Kidney (tissue), 14 donors: ENCODE measurements around the gene KANTR. TPM values are rescaled to one million over a fixed set of nuclear protein-coding genes. Genes with fewer than 3 reads are reported as not detected.

Experiments
- DNase-seq, 5 donors: peaks; one replicate each; pipeline ENCODE4 v3.0.0-alpha.2; 2013 to 2020
- FAIRE-seq: peaks from 2 replicates; lab custom pipeline; 2012; peaks lifted over from hg19 to GRCh38; lab: Jason Lieb, UNC
- H3K27ac ChIP-seq, 2 donors: one replicate each; pipeline ENCODE4 v1.7.0; 2013; ENCODE audit warnings: low read depth in 2 of 2, low read length in 2 of 2, inconsistent platforms in 1 of 2
- H3K27me3 ChIP-seq: one replicate; pipeline ENCODE4 v1.7.1; 2013; ENCODE audit warnings: low read length, inconsistent platforms; ENCODE audit not compliant: control insufficient read depth, insufficient read depth
- H3K36me3 ChIP-seq, 3 donors: one replicate each; pipeline versions ENCODE4 v1.7.0 to v1.7.1; 2013; ENCODE audit warnings: low read length in 3 of 3, control low read depth in 1 of 3, inconsistent platforms in 1 of 3; ENCODE audit not compliant: insufficient read depth in 3 of 3, control insufficient read depth in 2 of 3
- H3K4me1 ChIP-seq, 3 donors: one replicate each; pipeline versions ENCODE4 v1.7.0 to v1.7.1; 2013; ENCODE audit warnings: low read length in 3 of 3, inconsistent platforms in 1 of 3, low read depth in 1 of 3; ENCODE audit not compliant: control insufficient read depth in 2 of 3, insufficient read depth in 2 of 3
- H3K4me3 ChIP-seq, 3 donors: one replicate each; pipeline versions ENCODE4 v1.7.0 to v1.8.1; 2013; ENCODE audit warnings: low read length in 3 of 3, control low read depth in 1 of 3, inconsistent platforms in 1 of 3
- H3K9ac ChIP-seq, 3 donors: one replicate each; pipeline versions ENCODE4 v1.7.0 to v1.7.1; 2013; ENCODE audit warnings: low read length in 3 of 3, control low read depth in 1 of 3, inconsistent platforms in 1 of 3
- H3K9me3 ChIP-seq, 3 donors: one replicate each; pipeline versions ENCODE4 v1.7.0 to v1.7.1; 2013; ENCODE audit warnings: low read length in 3 of 3, control low read depth in 1 of 3, inconsistent platforms in 1 of 3; ENCODE audit not compliant: control insufficient read depth in 2 of 3, insufficient read depth in 1 of 3
- CTCF ChIP-seq: IDR thresholded peaks from 3 replicates; pipeline ENCODE4 v1.5.1; 2012; ENCODE audit warnings: mild to moderate bottlenecking, moderate library complexity, borderline replicate concordance; ENCODE audit not compliant: insufficient read depth; ENCODE audit errors: extremely low read depth
- intact Hi-C: fragments of 100-400 bp; cut with DNase I; formaldehyde crosslinking; loops from one replicate; pipeline ENCODE4 v1.11.1; 2022
- polyA plus RNA-seq: library from polyadenylated mRNA; stranded (reverse); fragments of 350-450 nt; fragmentation: Illumina TruSeq; extraction: RNeasy Lipid Tissue Mini Kit (QIAGEN cat#74804); gene quantifications from one replicate; pipeline ENCODE4 v1.2.3, GENCODE V29; 2014; ENCODE audit warnings: low read depth, low replicate concordance; ENCODE audit not compliant: insufficient read depth
- total RNA-seq: library from RNA; stranded (reverse); fragmentation: NEBNext Ultra II Directional; extraction: Animal tissue kit (Norgen Biotek cat#: 25700); gene quantifications from one replicate; pipeline ENCODE4 v1.2.1, GENCODE V29; 2021
- donor health status: control.
- donor health status: control.
- donor health status: control.
- donor health status: control.
- donor health status: control.
- donor health status: DM: yes; HTN: yes; CAD: no.
- donor health status: Normal renal cell carcinoma (clear cell type).

Gene KANTR
- total and polyA plus RNA-seq, 2 donors from 2014 or later: 3.7 to 11.5 TPM

- intact Hi-C loops: no loop called here
- TF ChIP-seq CTCF: no peak
- H3K27ac ChIP-seq: no peak overlapping the region
- no peaks in the 10 kb centered on the region for H3K9me3 ChIP-seq
- H3K4me1 ChIP-seq: no peaks in the 10 kb centered on the region
- peaks cover 5% of the 10 kb centered on the region for H3K27me3 ChIP-seq
- no peaks in the 10 kb centered on the region for H3K36me3 ChIP-seq
- FAIRE-seq (no peak), DNase-seq (peak in 1 of 5 donors; percentile 75)
- H3K4me3 ChIP-seq: no peak overlapping the region
- no peak overlapping the region for H3K9ac ChIP-seq
These were observed 16.4 kb upstream of the KANTR start for GRCh38 chrX:53077207-53078197.

GRCh38 chrX:53078943-53079342 is 15.0 kb upstream of the KANTR start:
- intact Hi-C loops: no loop called here
- H3K4me3 ChIP-seq: no peak overlapping the region
- no peaks in the 10 kb centered on the region for H3K9me3 ChIP-seq
- no peak for DNase-seq
- H3K9ac ChIP-seq: no peak overlapping the region
- FAIRE-seq: no peak
- peaks cover 0 to 2% (median 0%) of the 10 kb centered on the region in 3 donors for H3K4me1 ChIP-seq
- TF ChIP-seq CTCF: no peak
- no peak overlapping the region for H3K27ac ChIP-seq
- H3K36me3 ChIP-seq: no peaks in the 10 kb centered on the region
- H3K27me3 ChIP-seq: peaks cover 5% of the 10 kb centered on the region

DNA sequence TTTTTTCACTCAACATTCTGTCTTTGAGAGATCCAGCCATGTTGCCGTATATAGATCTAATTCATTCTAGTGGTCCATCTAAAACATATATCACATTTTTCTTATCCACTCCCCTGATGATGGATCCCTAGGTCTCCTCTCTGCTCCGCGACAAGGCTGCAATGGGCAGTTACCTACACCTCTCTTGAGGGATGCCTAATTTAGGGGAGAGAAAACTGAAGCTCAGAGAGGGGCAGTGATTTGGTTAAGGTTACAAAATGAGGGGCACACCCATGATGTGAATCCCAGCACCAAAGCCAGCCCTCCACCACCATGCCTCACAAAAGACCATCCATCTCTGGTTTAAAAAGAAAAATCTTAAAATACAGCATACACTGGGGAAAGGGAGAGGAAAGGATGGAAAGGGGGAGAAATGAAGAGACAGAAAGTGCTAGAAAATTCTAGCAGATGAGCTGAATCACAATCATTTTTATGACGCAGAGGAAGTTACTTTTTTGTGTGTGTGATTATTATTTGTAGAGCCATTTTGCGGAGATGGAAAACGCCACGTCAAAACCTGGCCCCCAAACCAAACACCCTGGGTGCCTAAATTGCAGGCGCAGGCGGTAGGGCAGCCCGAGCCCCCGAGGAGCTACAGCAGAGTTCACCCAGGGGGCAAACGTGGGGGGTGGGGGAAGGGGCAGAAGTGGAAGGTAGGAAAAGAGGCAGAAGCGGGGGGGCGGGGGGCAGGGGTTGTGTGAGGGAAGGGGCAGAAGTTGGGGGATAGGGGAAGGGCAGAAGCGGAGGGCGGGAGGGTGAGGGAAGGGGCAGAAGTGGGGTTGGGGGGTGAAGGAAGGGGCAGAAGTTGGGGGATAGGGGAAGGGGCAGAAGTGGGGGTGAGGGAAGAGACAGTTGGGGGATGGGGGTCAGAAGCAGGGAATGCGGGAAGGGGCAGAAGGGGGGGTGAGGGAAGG is 13.0 kb upstream of the KANTR start:
- no peak for TF ChIP-seq CTCF
- no peak overlapping the region for H3K4me3 ChIP-seq
- H3K9ac ChIP-seq: no peak overlapping the region
- intact Hi-C loops: no loop called here
- H3K9me3 ChIP-seq: no peaks in the 10 kb centered on the region
- peaks cover 0 to 4% (median 0%) of the 10 kb centered on the region in 3 donors for H3K4me1 ChIP-seq
- FAIRE-seq (no peak), DNase-seq (peak in 1 of 5 donors; percentile 16)
- H3K27ac ChIP-seq: peak overlapping the region; percentile 73 to 74
- no peaks in the 10 kb centered on the region for H3K27me3 ChIP-seq
- H3K36me3 ChIP-seq: peaks cover 0 to 5% (median 3%) of the 10 kb centered on the region in 3 donors
